GM18507 (cell line): ENCODE results near the gene OTC.

Source experiments
- DNase-seq: peaks from one replicate; pipeline ENCODE4 v3.0.0; 2011; ENCODE audit warnings: low read depth; ENCODE audit not compliant: insufficient read length; ENCODE audit errors: extremely low spot score
- FAIRE-seq: peaks from 2 replicates; lab custom pipeline; 2011; peaks lifted over from hg19 to GRCh38; lab: Jason Lieb, UNC

Gene OTC

DNA sequence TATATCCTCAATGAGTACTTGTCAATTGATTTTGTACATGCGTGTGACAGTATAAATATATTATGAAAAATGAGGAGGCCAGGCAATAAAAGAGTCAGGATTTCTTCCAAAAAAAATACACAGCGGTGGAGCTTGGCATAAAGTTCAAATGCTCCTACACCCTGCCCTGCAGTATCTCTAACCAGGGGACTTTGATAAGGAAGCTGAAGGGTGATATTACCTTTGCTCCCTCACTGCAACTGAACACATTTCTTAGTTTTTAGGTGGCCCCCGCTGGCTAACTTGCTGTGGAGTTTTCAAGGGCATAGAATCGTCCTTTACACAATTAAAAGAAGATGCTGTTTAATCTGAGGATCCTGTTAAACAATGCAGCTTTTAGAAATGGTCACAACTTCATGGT, at the start of gene OTC:
Gene OTC (plus strand): TSS at position 243 of the 400 bp plus-strand sequence. CDS start 93 bp downstream, at position 336.
- FAIRE-seq (no peak), DNase-seq (no peak)

GRCh38 chrX:38304010-38304409, 48.4 kb upstream of the OTC start:
- DNase-seq = no peak
- FAIRE-seq = no peak

DNA sequence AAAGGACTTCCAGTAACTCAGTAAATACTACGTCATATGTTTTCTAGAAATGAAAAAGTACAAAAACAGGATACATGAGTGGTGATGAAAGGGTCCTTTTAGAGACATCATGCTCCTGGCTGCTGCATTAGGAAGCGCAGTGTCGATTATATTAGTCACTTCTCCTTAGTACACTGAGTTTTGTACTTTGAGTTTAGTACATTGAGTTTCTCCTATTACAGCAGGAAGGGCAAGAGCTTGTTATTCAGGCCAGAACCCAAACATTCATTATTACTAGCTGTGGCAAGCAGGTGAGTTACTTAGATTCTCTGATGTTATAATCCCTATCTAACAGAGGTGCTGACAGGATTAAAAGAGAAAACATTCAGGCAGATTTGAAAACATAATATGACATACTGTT, 46.4 kb upstream of the OTC start:
- DNase-seq (no peak), FAIRE-seq (no peak)

GRCh38 chrX:38311743-38312142, 40.7 kb upstream of the OTC start:
- no peak for FAIRE-seq
- no peak for DNase-seq

GRCh38 chrX:38312436-38312835, 40.0 kb upstream of the OTC start:
- DNase-seq (no peak), FAIRE-seq (no peak)

DNA sequence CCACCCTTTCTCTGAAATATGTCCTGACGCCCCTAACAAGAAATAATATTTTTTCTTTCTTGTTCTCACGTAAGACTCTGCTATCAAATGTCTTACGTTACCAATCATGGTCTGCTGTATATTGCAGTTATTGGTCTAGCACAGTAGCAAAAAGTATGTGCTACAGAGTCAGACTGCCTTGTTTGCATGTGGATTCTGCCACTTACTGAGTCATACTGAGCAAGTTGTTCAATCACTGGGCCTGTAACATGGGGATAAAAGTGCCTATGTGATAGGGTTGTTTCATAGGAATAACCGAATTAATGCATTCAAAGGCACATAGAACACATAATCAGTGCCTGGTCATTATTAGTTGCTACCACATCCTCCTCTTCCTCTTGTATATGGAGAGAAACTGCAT, 39.2 kb upstream of the OTC start:
- DNase-seq (no peak), FAIRE-seq (no peak)

DNA sequence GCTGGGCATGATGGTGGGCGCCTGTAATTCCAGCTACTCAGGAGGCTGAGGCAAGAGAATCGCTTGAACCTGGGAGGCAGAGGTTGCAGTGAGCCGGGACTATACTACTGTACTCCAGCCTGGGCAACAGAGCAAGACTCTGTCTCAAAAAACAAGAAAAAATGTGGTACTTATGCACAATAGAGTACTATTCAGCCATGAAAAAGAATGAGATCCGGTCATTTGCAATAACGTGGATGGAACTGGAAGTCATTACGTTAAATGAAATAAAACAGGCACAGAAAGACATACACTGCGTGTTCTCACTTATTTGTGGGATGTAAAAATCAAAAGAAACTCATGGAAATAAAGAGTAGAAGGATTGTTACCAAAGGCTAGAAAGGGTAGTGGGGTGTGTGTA, 37.2 kb upstream of the OTC start:
- FAIRE-seq (no peak), DNase-seq (no peak)

- FAIRE-seq (no peak), DNase-seq (no peak)
These were observed 34.2 kb upstream of the OTC start for GRCh38 chrX:38318196-38318595.

- no peak for FAIRE-seq
- no peak for DNase-seq
These were observed 33.8 kb upstream of the OTC start for GRCh38 chrX:38318606-38319005.

DNA sequence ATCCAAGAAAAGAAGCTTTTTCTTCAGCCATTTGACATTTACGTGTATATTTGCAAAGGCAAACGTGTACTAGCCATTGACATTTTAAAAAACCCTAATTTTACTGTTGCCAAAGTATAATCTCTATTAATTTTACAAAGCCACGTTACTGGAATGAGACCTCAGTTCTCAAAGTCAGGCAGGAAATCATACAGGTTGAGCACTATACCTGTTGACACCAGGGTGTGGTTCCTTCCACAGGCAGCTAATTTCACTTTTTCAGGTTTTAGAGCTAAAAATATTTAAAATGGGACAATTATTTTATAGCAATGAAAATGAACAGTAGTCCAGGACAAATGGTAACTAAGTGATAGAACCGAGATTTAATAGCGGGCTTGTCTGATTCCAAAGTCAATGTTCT, 31.6 kb upstream of the OTC start:
- no peak for FAIRE-seq
- no peak for DNase-seq

GRCh38 chrX:38326086-38326485, 26.3 kb upstream of the OTC start:
- DNase-seq (no peak), FAIRE-seq (no peak)

- DNase-seq (peak; percentile 71), FAIRE-seq (peak; percentile 98)
These were observed 25.2 kb upstream of the OTC start, which contains the start of gene RPGR for GRCh38 chrX:38327007-38327774. Gene RPGR (minus strand): TSS chrX:38327509. CDS start chrX:38327367, 142 bp downstream.

GRCh38 chrX:38327775-38328081, 24.7 kb upstream of the OTC start:
- DNase-seq (no peak), FAIRE-seq (no peak)

- DNase-seq (no peak), FAIRE-seq (peak; percentile 67)
These were observed 19.9 kb upstream of the OTC start for GRCh38 chrX:38332505-38332904.

DNA sequence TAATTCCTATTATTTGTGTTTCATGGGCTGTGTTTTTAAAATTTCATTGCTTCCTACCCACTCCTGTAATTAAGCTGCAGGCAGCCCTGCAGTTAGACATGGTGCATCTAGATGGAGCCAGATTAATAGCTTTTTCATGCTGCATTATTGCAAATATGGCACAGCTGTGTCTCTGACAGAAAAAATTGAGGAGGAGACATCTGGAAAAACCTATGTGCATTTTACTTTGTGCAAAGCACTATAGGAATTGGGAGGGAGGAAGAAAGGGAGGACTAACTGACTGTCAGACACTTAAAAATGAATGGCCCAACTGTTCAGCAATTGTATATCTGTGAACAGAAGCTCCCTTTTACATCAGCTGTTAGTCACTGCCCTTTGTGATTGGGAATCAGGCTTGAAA, 17.0 kb upstream of the OTC start:
- FAIRE-seq = no peak
- DNase-seq = no peak

DNA sequence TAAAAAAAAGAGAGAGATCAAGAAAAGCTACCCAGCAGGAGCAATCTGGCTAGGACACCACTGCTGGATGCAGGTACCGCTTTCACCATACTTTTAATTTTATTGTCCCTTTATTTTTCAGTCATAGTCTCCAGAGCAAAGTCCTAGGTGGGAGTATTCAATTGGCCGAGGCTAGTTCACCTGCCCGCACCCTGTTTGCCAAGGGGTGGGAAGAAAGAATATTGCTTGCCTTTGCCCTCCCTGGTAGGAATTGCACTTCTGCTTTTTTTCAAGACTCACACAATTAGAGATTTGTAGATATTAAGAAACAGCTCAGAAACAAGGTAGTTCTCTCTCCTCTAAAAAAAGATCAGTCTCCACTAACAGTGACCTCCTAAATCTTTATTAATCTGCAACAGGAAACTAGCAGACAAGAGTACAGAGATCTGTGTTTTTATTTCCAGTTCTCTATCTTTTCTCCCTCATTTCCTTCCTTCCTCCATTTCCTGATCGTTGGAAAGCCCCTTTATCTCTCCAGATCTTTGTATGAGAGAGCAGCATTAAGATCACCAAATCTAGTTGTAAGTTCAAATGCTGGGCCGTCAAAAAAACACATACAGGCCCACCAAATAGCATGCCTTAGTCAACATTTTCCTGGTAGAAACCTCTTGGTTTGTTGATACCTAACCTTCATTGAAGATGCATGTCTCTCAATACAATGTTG, 15.7 kb upstream of the OTC start:
- FAIRE-seq (no peak), DNase-seq (no peak)

DNA sequence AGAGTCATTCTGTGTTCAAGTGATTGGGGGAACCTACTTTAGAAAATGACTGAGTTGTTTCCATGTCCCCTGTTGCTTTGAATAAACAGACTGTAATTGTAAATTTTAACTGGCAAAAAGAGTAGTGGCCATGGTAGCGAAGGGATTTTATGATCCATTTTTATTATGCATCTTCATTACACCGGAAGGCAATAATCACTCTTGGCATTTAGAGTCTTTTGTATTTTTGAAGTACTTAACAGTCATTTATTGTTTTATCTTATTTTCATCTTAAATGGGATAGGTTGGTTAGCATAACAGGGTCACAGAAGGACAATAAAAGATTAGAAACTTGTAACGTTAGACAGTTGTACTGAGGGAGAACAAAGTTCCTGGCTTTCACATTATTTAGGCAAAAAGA, 11.0 kb upstream of the OTC start:
- no peak for FAIRE-seq
- DNase-seq = no peak

- FAIRE-seq (no peak), DNase-seq (no peak)
These were observed 9.3 kb upstream of the OTC start for GRCh38 chrX:38342853-38343778.

DNA sequence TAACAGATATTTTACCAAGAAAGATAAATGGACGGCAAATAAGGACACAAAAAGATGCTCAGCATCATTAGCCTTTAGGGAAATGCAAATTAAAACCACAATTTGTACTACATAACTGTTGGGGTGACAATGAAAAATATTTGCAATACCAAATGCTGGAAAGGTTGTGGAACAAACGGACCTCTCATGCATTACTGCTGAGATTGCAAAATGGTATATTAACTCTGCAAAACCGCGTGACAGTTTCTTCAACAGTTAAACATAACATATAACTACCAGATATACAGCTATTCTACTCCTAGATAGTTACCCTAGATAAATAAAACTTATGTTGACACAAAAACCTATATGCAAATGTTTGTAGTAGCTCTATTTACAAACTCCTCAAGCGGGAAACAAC, 6.3 kb upstream of the OTC start:
- no peak for FAIRE-seq

GRCh38 chrX:38347136-38347535, 5.3 kb upstream of the OTC start:
- FAIRE-seq = no peak

More for the DNA sequence above, 6.3 kb upstream of the OTC start:
- DNase-seq = no peak

More at GRCh38 chrX:38347136-38347535, 5.3 kb upstream of the OTC start:
- DNase-seq = no peak
